SK-N-SH treated with all-trans-retinoic acid at 6 μM for 48 hours (cell line): Measurements from ENCODE around the gene CSNK2A1.

ENCODE experiments used
- ATAC-seq: fragments of 200-7000 bp; cut with Tn5 transposase; 3 replicates; pipeline ENCODE4 v1.9.1; 2020; ENCODE audit warnings: mild to moderate bottlenecking, moderate library complexity
- ARNTL ChIP-seq: fragments of 450-650 bp; formaldehyde crosslinking; IDR thresholded peaks from 2 replicates; pipeline ENCODE4 v1.5.0; 2020; ENCODE audit warnings: low read depth, mild to moderate bottlenecking, moderate library complexity, borderline replicate concordance
- BACH2 ChIP-seq: fragments of 250-450 bp; sonication (Bioruptor Pico); IDR thresholded peaks from 2 replicates; pipeline ENCODE4 v1.9.0; 2021; ENCODE audit warnings: mild to moderate bottlenecking, borderline replicate concordance
- CSDC2 ChIP-seq: fragments of 250-450 bp; sonication (Bioruptor Pico); IDR thresholded peaks from 2 replicates; pipeline ENCODE4 v1.5.0; 2020; ENCODE audit warnings: mild to moderate bottlenecking, moderate library complexity
- ESRRG ChIP-seq: fragments of 250-450 bp; sonication (Bioruptor Pico); IDR thresholded peaks from 2 replicates; pipeline ENCODE4 v1.6.1; 2021; ENCODE audit warnings: mild to moderate bottlenecking
- GLIS3 ChIP-seq: fragments of 250-450 bp; sonication (Bioruptor Pico); IDR thresholded peaks from 2 replicates; pipeline ENCODE4 v1.5.0; 2020; ENCODE audit warnings: mild to moderate bottlenecking, moderate library complexity
- ISL1 ChIP-seq: fragments of 250-450 bp; sonication (Bioruptor Pico); IDR thresholded peaks from 2 replicates; pipeline ENCODE4 v2.1.2; 2022; ENCODE audit warnings: mild to moderate bottlenecking, moderate library complexity
- OSR1 ChIP-seq: fragments of 250-450 bp; sonication (Bioruptor Pico); IDR thresholded peaks from 2 replicates; pipeline ENCODE4 v1.8.0; 2022; ENCODE audit warnings: moderate library complexity, mild to moderate bottlenecking, inconsistent platforms
- PATZ1 ChIP-seq: fragments of 250-450 bp; sonication (Bioruptor Pico); IDR thresholded peaks from 2 replicates; pipeline ENCODE4 v1.8.0; 2020; ENCODE audit warnings: mild to moderate bottlenecking, moderate library complexity, borderline replicate concordance
- PPARA ChIP-seq: fragments of 250-450 bp; sonication (Bioruptor Pico); IDR thresholded peaks from 2 replicates; pipeline ENCODE4 v1.5.0; 2020; ENCODE audit warnings: mild to moderate bottlenecking, borderline replicate concordance
- RARB ChIP-seq: fragments of 250-450 bp; sonication (Bioruptor Pico); IDR thresholded peaks from 2 replicates; pipeline ENCODE4 v1.8.0; 2021; ENCODE audit warnings: mild to moderate bottlenecking, moderate library complexity
- SNAI2 ChIP-seq: fragments of 250-450 bp; sonication (Bioruptor Pico); IDR thresholded peaks from 2 replicates; pipeline ENCODE4 v1.5.0; 2020; ENCODE audit warnings: mild to moderate bottlenecking, moderate library complexity
- TCF4 ChIP-seq: fragments of 250-450 bp; sonication (Bioruptor Pico); IDR thresholded peaks from 2 replicates; pipeline ENCODE4 v1.8.0; 2021; ENCODE audit warnings: mild to moderate bottlenecking, moderate library complexity, borderline replicate concordance
- TOX ChIP-seq: fragments of 250-450 bp; sonication (Bioruptor Pico); IDR thresholded peaks from 2 replicates; pipeline ENCODE4 v1.8.0; 2021; ENCODE audit warnings: mild to moderate bottlenecking, moderate library complexity, borderline replicate concordance
- ZC3H10 ChIP-seq: fragments of 250-450 bp; sonication (Bioruptor Pico); IDR thresholded peaks from 2 replicates; pipeline ENCODE4 v1.5.1; 2021; ENCODE audit warnings: mild to moderate bottlenecking, moderate library complexity
- ZFP3 ChIP-seq: fragments of 250-450 bp; sonication (Bioruptor Pico); IDR thresholded peaks from 2 replicates; pipeline ENCODE4 v1.5.0; 2020; ENCODE audit warnings: mild to moderate bottlenecking, moderate library complexity
- ZFP30 ChIP-seq: fragments of 450-650 bp; formaldehyde crosslinking; IDR thresholded peaks from 2 replicates; pipeline ENCODE4 v1.5.0; 2022; ENCODE audit warnings: mild to moderate bottlenecking, moderate library complexity
- ZNF565 ChIP-seq: fragments of 450-650 bp; formaldehyde crosslinking; conservative IDR thresholded peaks from 2 replicates; pipeline ENCODE4 v1.5.0; 2020; ENCODE audit warnings: low read depth, mild to moderate bottlenecking, moderate library complexity
- ZNF70 ChIP-seq: fragments of 450-650 bp; formaldehyde crosslinking; IDR thresholded peaks from 2 replicates; pipeline ENCODE4 v1.5.0; 2020; ENCODE audit warnings: mild to moderate bottlenecking, moderate library complexity
- ZNF8 ChIP-seq: fragments of 450-650 bp; formaldehyde crosslinking; IDR thresholded peaks from 2 replicates; pipeline ENCODE4 v1.5.0; 2020; ENCODE audit warnings: mild to moderate bottlenecking, moderate library complexity
- TF ChIP-seq, protein P1 (sequence below): fragments of 250-450 bp; sonication (Bioruptor Pico); IDR thresholded peaks from 2 replicates; pipeline ENCODE4 v1.5.1; 2021; ENCODE audit warnings: mild to moderate bottlenecking, moderate library complexity
- TF ChIP-seq, protein P2 (sequence below): fragments of 250-450 bp; sonication (Bioruptor Pico); IDR thresholded peaks from 2 replicates; pipeline ENCODE4 v1.8.0; 2021; ENCODE audit warnings: low read depth, mild to moderate bottlenecking, moderate library complexity, borderline replicate concordance
- TF ChIP-seq, protein P3 (sequence below): fragments of 250-450 bp; sonication (Bioruptor Pico); IDR thresholded peaks from 2 replicates; pipeline ENCODE4 v1.5.1; 2020; ENCODE audit warnings: low read depth, mild to moderate bottlenecking, moderate library complexity

The CSNK2A1 gene

DNA sequence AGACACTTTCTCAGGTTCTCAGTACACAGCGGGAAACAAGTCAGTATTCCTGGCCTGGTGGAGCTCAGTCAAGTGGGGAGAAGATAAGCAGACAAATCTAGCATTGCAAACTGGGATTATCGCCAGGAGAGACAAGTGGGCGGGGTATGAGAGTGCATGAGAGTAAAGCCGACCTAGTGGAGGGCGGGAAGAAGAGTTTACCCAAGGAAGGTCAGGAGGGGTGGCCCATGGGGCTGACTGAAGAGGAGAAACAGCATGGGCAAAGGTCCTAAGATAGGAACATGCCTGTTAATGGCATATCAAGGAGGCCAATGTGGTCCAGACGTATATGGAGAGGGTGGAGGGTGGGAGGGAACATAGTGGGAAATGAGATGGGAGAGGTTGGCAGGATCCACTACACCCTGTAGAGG is 12.4 kb upstream of the CSNK2A1 start (continued):
- TF ChIP-seq PATZ1 (CRISPR knock-in tag) (no peak), BACH2 (CRISPR knock-in tag) (no peak), RARB (CRISPR knock-in tag) (no peak), GLIS3 (CRISPR knock-in tag) (no peak), ARNTL (CRISPR knock-in tag) (no peak), ZFP30 (CRISPR knock-in tag) (no peak), ESRRG (CRISPR knock-in tag) (no peak), ZNF8 (CRISPR knock-in tag) (no peak), SNAI2 (CRISPR knock-in tag) (no peak)
- TF ChIP-seq, protein P1, sequence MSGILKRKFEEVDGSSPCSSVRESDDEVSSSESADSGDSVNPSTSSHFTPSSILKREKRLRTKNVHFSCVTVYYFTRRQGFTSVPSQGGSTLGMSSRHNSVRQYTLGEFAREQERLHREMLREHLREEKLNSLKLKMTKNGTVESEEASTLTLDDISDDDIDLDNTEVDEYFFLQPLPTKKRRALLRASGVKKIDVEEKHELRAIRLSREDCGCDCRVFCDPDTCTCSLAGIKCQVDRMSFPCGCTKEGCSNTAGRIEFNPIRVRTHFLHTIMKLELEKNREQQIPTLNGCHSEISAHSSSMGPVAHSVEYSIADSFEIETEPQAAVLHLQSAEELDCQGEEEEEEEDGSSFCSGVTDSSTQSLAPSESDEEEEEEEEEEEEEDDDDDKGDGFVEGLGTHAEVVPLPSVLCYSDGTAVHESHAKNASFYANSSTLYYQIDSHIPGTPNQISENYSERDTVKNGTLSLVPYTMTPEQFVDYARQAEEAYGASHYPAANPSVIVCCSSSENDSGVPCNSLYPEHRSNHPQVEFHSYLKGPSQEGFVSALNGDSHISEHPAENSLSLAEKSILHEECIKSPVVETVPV (CRISPR knock-in tag) = no peak

GRCh38 chr20:550611-551010 is 7.0 kb upstream of the CSNK2A1 start:
- ATAC-seq = no peak
- TF ChIP-seq PATZ1 (CRISPR knock-in tag) (no peak), ZNF70 (no peak), SNAI2 (CRISPR knock-in tag) (no peak), CSDC2 (CRISPR knock-in tag) (no peak), ISL1 (no peak), ZFP30 (CRISPR knock-in tag) (no peak), GLIS3 (CRISPR knock-in tag) (no peak), ESRRG (CRISPR knock-in tag) (no peak), ARNTL (CRISPR knock-in tag) (no peak), BACH2 (CRISPR knock-in tag) (no peak), TOX (no peak), ZFP3 (CRISPR knock-in tag) (no peak), ZNF565 (no peak), RARB (CRISPR knock-in tag) (no peak)
- TF ChIP-seq, protein P1 (CRISPR knock-in tag) = no peak
- TF ChIP-seq, all 23 proteins: peak for 0

DNA sequence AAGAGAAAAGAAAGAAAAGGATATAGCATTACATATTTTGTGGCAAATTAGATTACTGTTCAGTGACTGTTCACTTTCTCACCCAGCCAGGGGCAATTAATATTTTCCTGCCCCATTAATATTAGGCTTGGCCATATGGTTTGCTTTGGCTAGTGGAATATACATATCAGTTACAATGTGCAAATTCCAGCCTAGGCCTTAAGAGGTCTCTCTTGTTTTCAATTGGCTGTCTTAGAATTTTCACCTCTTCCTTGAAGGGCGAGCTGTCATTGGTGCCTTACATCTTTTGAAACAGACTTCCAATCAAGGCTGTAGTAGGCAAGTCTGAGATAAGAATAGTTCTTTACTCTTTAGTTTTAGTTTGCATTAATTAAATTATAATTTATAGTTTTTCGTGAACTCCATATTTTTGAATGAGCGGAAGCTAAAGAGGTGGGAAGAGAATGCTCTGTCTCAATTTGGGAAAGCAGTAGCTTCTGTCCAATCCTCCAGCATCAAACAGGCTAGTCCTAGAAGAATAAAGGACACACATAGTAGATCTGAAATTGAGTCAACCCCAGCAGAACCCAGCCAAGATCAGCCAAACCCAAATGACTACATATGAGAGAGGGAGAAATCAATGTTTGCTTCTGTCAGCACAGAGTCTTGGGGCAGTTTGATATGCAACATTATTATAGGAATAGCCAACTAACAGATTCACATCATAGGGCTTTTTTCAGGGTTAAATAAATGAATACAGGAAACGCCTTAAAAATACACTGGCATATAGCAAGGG is 6.3 kb upstream of the CSNK2A1 start:
- no peak; the same call in 2 of the 3 replicates for ATAC-seq
- TF ChIP-seq, protein P2, sequence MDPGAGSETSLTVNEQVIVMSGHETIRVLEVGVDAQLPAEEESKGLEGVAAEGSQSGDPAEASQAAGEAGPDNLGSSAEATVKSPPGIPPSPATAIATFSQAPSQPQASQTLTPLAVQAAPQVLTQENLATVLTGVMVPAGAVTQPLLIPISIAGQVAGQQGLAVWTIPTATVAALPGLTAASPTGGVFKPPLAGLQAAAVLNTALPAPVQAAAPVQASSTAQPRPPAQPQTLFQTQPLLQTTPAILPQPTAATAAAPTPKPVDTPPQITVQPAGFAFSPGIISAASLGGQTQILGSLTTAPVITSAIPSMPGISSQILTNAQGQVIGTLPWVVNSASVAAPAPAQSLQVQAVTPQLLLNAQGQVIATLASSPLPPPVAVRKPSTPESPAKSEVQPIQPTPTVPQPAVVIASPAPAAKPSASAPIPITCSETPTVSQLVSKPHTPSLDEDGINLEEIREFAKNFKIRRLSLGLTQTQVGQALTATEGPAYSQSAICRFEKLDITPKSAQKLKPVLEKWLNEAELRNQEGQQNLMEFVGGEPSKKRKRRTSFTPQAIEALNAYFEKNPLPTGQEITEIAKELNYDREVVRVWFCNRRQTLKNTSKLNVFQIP = no peak
- TF ChIP-seq ZC3H10 = no peak
- TF ChIP-seq, protein P3, sequence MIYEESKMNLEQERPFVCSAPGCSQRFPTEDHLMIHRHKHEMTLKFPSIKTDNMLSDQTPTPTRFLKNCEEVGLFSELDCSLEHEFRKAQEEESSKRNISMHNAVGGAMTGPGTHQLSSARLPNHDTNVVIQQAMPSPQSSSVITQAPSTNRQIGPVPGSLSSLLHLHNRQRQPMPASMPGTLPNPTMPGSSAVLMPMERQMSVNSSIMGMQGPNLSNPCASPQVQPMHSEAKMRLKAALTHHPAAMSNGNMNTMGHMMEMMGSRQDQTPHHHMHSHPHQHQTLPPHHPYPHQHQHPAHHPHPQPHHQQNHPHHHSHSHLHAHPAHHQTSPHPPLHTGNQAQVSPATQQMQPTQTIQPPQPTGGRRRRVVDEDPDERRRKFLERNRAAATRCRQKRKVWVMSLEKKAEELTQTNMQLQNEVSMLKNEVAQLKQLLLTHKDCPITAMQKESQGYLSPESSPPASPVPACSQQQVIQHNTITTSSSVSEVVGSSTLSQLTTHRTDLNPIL (CRISPR knock-in tag) = no peak
- TF ChIP-seq ESRRG (CRISPR knock-in tag) = no peak
- no peak for TF ChIP-seq PPARA
- TF ChIP-seq, protein P1 (CRISPR knock-in tag) = no peak
- no peak for TF ChIP-seq PATZ1 (CRISPR knock-in tag)
- TF ChIP-seq ZNF565 = no peak
- TF ChIP-seq OSR1 = no peak
- no peak for TF ChIP-seq BACH2 (CRISPR knock-in tag)
- no peak for TF ChIP-seq RARB (CRISPR knock-in tag)
- no peak for TF ChIP-seq ZNF70
- no peak for TF ChIP-seq TOX
- TF ChIP-seq ARNTL (CRISPR knock-in tag) = no peak
- no peak for TF ChIP-seq ZNF8 (CRISPR knock-in tag)
- no peak for TF ChIP-seq TCF4 (CRISPR knock-in tag)
- no peak for TF ChIP-seq ISL1
- no peak for TF ChIP-seq ZFP30 (CRISPR knock-in tag)
